T-helper 1 cell treated with Interleukin-12 subunit alpha and Interleukin-12 subunit beta and Interleukin-4 antibody, amounts not matched to agents 30 μg/mL and 1 μg/mL, for 36 hours (primary cell): ENCODE measurements around the gene HOXA1.

ENCODE experiments used
- H3K27ac Mint-ChIP-seq: one replicate; pipeline ENCODE4 v1.8.0; 2021; ENCODE audit warnings: mild to moderate bottlenecking, mixed read lengths
- H3K27me3 Mint-ChIP-seq: one replicate; pipeline ENCODE4 v1.8.0; 2021; ENCODE audit warnings: low read depth, mixed read lengths
- H3K36me3 Mint-ChIP-seq: one replicate; pipeline ENCODE4 v1.8.0; 2021; ENCODE audit warnings: low read depth, mixed read lengths
- H3K4me1 Mint-ChIP-seq: one replicate; pipeline ENCODE4 v1.8.0; 2021; ENCODE audit warnings: low read depth, mixed read lengths
- H3K4me3 Mint-ChIP-seq: one replicate; pipeline ENCODE4 v1.8.0; 2021; ENCODE audit warnings: mild to moderate bottlenecking, moderate library complexity, mixed read lengths
- H3K9me3 Mint-ChIP-seq: one replicate; pipeline ENCODE4 v1.8.0; 2021; ENCODE audit warnings: mixed read lengths

HOXA1 gene

GRCh38 chr7:27115221-27116026 lies 19.6 kb upstream of the HOXA1 start:
- peaks cover 11% of the 10 kb centered on the region for H3K27me3 Mint-ChIP-seq
- no peaks in the 10 kb centered on the region for H3K4me1 Mint-ChIP-seq
- no peak overlapping the region for H3K4me3 Mint-ChIP-seq
- H3K9me3 Mint-ChIP-seq = no peaks in the 10 kb centered on the region
- H3K36me3 Mint-ChIP-seq = no peaks in the 10 kb centered on the region
- no peak overlapping the region for H3K27ac Mint-ChIP-seq

- Mint-ChIP-seq H3K4me3 (no peak overlapping the region), H3K4me1 (no peaks in the 10 kb centered on the region), H3K27me3 (peaks cover 11% of the 10 kb centered on the region), H3K36me3 (no peaks in the 10 kb centered on the region), H3K27ac (no peak overlapping the region), H3K9me3 (no peaks in the 10 kb centered on the region)
These were observed 19.1 kb upstream of the HOXA1 start for GRCh38 chr7:27114881-27115220.

- Mint-ChIP-seq H3K4me3 (no peak overlapping the region), H3K9me3 (no peaks in the 10 kb centered on the region), H3K36me3 (no peaks in the 10 kb centered on the region), H3K27ac (no peak overlapping the region), H3K27me3 (peaks cover 7% of the 10 kb centered on the region), H3K4me1 (no peaks in the 10 kb centered on the region)
These were observed 18.4 kb upstream of the HOXA1 start for GRCh38 chr7:27113991-27114769.

- Mint-ChIP-seq H3K36me3 (no peaks in the 10 kb centered on the region), H3K27me3 (peaks cover 4% of the 10 kb centered on the region), H3K4me1 (no peaks in the 10 kb centered on the region)
These were observed 17.5 kb upstream of the HOXA1 start for GRCh38 chr7:27112955-27113949.

GRCh38 chr7:27112361-27112760 lies 16.6 kb upstream of the HOXA1 start:
- no peak overlapping the region for H3K4me3 Mint-ChIP-seq
- H3K36me3 Mint-ChIP-seq = no peaks in the 10 kb centered on the region
- H3K27me3 Mint-ChIP-seq = peaks cover 4% of the 10 kb centered on the region
- no peaks in the 10 kb centered on the region for H3K4me1 Mint-ChIP-seq
- H3K9me3 Mint-ChIP-seq = no peaks in the 10 kb centered on the region
- H3K27ac Mint-ChIP-seq = no peak overlapping the region

More at GRCh38 chr7:27112955-27113949, 17.5 kb upstream of the HOXA1 start:
- H3K9me3 Mint-ChIP-seq = no peaks in the 10 kb centered on the region
- no peak overlapping the region for H3K4me3 Mint-ChIP-seq
- H3K27ac Mint-ChIP-seq = no peak overlapping the region

GRCh38 chr7:27111751-27112277 lies 16.0 kb upstream of the HOXA1 start:
- Mint-ChIP-seq H3K4me1 (no peaks in the 10 kb centered on the region), H3K4me3 (no peak overlapping the region), H3K27ac (no peak overlapping the region), H3K27me3 (peaks cover 4% of the 10 kb centered on the region), H3K36me3 (no peaks in the 10 kb centered on the region), H3K9me3 (no peaks in the 10 kb centered on the region)

- Mint-ChIP-seq H3K36me3 (no peaks in the 10 kb centered on the region), H3K27me3 (peaks cover 5% of the 10 kb centered on the region), H3K27ac (no peak overlapping the region), H3K4me1 (no peaks in the 10 kb centered on the region), H3K9me3 (no peaks in the 10 kb centered on the region), H3K4me3 (no peak overlapping the region)
These were observed 15.4 kb upstream of the HOXA1 start for GRCh38 chr7:27111042-27111750.

GRCh38 chr7:27110186-27111031 lies 14.6 kb upstream of the HOXA1 start:
- no peaks in the 10 kb centered on the region for H3K36me3 Mint-ChIP-seq
- H3K4me3 Mint-ChIP-seq = no peak overlapping the region
- H3K27me3 Mint-ChIP-seq = peaks cover 8% of the 10 kb centered on the region
- H3K9me3 Mint-ChIP-seq = no peaks in the 10 kb centered on the region
- H3K4me1 Mint-ChIP-seq = no peaks in the 10 kb centered on the region
- H3K27ac Mint-ChIP-seq = no peak overlapping the region

- Mint-ChIP-seq H3K4me3 (no peak overlapping the region), H3K27ac (no peak overlapping the region), H3K4me1 (no peaks in the 10 kb centered on the region), H3K36me3 (no peaks in the 10 kb centered on the region), H3K27me3 (peaks cover 15% of the 10 kb centered on the region), H3K9me3 (no peaks in the 10 kb centered on the region)
These were observed 13.8 kb upstream of the HOXA1 start for GRCh38 chr7:27109466-27110185.

- Mint-ChIP-seq H3K36me3 (peaks cover 2% of the 10 kb centered on the region), H3K27me3 (peaks cover 25% of the 10 kb centered on the region), H3K4me1 (peaks cover 2% of the 10 kb centered on the region), H3K9me3 (no peaks in the 10 kb centered on the region), H3K27ac (no peak overlapping the region), H3K4me3 (no peak overlapping the region)
These were observed 12.8 kb upstream of the HOXA1 start for GRCh38 chr7:27108390-27109127.

- Mint-ChIP-seq H3K4me1 (peaks cover 6% of the 10 kb centered on the region), H3K4me3 (no peak overlapping the region), H3K36me3 (peaks cover 5% of the 10 kb centered on the region), H3K27me3 (peaks cover 34% of the 10 kb centered on the region), H3K27ac (no peak overlapping the region), H3K9me3 (no peaks in the 10 kb centered on the region)
These were observed 11.9 kb upstream of the HOXA1 start for GRCh38 chr7:27107391-27108381.
